ENCODE data around the gene MED26.

DNA sequence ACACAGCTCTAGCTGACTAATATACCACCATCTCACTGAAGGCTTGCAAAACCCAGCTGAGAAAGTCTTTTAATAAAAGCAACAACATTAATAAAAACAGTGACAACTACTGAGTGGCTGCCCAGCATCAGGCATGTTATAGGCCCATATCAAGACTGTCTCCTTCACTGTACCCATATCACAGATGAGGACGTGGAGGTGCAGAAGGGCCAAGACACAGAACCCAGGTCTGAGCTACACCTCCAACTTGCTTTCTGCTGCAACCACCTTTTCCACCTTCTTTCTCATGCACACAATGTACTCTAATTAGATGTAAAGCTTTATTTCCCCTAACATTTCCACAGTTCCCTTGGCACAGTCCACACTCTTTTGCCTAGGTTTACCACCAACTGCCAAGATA lies 10.7 kb upstream of the MED26 start:
- TF ChIP-seq, protein P1, sequence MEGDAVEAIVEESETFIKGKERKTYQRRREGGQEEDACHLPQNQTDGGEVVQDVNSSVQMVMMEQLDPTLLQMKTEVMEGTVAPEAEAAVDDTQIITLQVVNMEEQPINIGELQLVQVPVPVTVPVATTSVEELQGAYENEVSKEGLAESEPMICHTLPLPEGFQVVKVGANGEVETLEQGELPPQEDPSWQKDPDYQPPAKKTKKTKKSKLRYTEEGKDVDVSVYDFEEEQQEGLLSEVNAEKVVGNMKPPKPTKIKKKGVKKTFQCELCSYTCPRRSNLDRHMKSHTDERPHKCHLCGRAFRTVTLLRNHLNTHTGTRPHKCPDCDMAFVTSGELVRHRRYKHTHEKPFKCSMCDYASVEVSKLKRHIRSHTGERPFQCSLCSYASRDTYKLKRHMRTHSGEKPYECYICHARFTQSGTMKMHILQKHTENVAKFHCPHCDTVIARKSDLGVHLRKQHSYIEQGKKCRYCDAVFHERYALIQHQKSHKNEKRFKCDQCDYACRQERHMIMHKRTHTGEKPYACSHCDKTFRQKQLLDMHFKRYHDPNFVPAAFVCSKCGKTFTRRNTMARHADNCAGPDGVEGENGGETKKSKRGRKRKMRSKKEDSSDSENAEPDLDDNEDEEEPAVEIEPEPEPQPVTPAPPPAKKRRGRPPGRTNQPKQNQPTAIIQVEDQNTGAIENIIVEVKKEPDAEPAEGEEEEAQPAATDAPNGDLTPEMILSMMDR (IDR thresholded peaks at IDR 0.05) = no peak
- TF ChIP-seq POLR2AphosphoS5 (IDR thresholded peaks at IDR 0.05) (no peak), EP300 (IDR thresholded peaks at IDR 0.05) (no peak)
